Keratinocyte (primary cell): ENCODE data around the gene AKAP6.

ENCODE experiments used
- CTCF ChIP-seq, 3 experiments: IDR thresholded peaks in 1 of 3; conservative IDR thresholded peaks in 1 of 3; optimal IDR thresholded peaks in 1 of 3; 2 replicates in 2 of 3; 3 replicates in 1 of 3; pipeline versions ENCODE3 to v1.5.1; 2011; ENCODE audit warnings: low read length in 3 of 3, mild to moderate bottlenecking in 3 of 3, moderate library complexity in 2 of 3, control low read depth in 1 of 3, inconsistent platforms in 1 of 3; ENCODE audit not compliant: insufficient read depth in 2 of 3; ENCODE audit errors: extremely low read depth in 1 of 3
- EZH2 ChIP-seq: IDR thresholded peaks from one replicate; pipeline ENCODE4 v1.6.1; 2012; ENCODE audit warnings: inconsistent platforms, mild to moderate bottlenecking, low read length, moderate library complexity

- TF ChIP-seq CTCF (optimal IDR thresholded peaks at IDR 0.05 in 1 of 3, IDR thresholded peaks at IDR 0.05 in 1 of 3, conservative IDR thresholded peaks at IDR 0.05 in 1 of 3; ENCODE audit: extremely low read depth in 1 of 3, insufficient read depth in 2 of 3, low read length in 3 of 3) (no peak), EZH2 (no peak)
These were observed 353.1 kb downstream of the AKAP6 start for GRCh38 chr14:32682214-32682613.
